T-helper 1 cell treated with Interleukin-12 subunit alpha and Interleukin-12 subunit beta and Interleukin-4 antibody, amounts not matched to agents 30 ng/mL and 1 ng/mL, for 36 hours (primary cell): Measurements from ENCODE around the gene CDK9. TPM values are rescaled to one million over a fixed set of nuclear protein-coding genes. Genes with fewer than 3 reads are reported as not detected.
"Not testable (repeated sequence)": the region's sequence is repeated elsewhere in the genome, so short reads cannot be mapped to it uniquely, and the experiment has no call there.

Experiments used
- intact Hi-C: fragments of 100-400 bp; cut with micrococcal nuclease; formaldehyde crosslinking; loops from one replicate; pipeline ENCODE4 v1.15.1; 2024
- total RNA-seq: library from RNA; stranded (reverse); gene quantifications from 2 replicates; pipeline ENCODE4 v1.2.3, GENCODE V29; 2022

CDK9 gene
- 111 and 113 TPM in 2 replicates for total RNA-seq

DNA sequence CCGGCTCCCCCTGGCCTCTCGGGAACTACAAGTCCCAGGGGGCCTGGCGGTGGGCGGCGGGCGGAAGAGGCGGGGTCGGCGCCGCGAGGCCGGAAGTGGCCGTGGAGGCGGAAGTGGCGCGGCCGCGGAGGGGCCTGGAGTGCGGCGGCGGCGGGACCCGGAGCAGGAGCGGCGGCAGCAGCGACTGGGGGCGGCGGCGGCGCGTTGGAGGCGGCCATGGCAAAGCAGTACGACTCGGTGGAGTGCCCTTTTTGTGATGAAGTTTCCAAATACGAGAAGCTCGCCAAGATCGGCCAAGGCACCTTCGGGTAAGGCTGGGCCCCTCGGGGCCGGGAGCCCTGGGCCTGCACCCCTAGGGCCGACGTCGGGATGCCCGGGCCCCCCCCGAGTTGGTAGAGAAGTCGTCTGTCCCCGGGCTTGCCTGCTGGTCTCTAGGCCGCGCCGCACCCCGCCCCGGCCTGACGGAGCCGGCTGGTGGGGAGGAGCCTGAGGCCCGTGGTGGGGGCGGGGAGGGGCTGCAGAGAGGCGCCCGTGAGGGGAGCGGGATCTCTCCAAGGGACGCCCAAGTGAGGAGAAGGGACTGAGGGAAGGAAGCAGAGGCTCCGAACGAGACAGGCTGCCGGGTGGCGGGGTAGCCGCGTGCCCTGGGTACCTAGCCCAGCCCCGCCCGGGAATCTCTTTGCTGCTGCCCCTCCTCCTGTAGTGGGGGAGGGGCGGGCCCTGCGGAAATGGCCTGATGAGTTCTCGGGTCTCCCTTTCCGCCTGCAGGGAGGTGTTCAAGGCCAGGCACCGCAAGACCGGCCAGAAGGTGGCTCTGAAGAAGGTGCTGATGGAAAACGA is at the start of gene CDK9:
CDK9 (plus strand) TSS at position 102 of the 840 bp plus-strand sequence; CDS start at position 217, 115 bp downstream.
- intact Hi-C loops: loop anchor here (1.0 to 5.0 kb wide), 14 partner anchors 10 to 1251 kb away; partner anchors contain the start of genes FPGS, KYAT1, LRRC8A and MIGA2

DNA sequence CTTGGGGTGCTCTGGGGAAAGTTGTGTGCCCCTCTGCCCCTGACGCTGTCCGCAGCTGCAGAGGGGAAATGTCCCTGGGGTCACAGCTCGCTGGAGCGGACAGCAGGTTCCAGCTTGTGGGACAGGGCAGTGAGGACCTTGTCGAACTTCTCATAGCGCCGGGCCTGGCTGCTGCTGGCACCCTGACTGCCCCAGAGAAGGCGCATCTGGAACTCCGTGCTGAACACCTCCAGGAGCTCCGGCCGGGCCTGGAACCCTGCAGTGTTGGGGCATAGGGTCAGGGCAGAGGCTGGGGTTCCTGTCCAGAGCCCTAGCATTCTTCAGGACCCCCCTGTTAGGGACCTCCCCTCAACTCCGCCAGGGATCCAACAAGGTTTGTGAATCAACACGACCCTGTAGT is 47.2 kb upstream of the CDK9 start:
- intact Hi-C loops: no loop called here

DNA sequence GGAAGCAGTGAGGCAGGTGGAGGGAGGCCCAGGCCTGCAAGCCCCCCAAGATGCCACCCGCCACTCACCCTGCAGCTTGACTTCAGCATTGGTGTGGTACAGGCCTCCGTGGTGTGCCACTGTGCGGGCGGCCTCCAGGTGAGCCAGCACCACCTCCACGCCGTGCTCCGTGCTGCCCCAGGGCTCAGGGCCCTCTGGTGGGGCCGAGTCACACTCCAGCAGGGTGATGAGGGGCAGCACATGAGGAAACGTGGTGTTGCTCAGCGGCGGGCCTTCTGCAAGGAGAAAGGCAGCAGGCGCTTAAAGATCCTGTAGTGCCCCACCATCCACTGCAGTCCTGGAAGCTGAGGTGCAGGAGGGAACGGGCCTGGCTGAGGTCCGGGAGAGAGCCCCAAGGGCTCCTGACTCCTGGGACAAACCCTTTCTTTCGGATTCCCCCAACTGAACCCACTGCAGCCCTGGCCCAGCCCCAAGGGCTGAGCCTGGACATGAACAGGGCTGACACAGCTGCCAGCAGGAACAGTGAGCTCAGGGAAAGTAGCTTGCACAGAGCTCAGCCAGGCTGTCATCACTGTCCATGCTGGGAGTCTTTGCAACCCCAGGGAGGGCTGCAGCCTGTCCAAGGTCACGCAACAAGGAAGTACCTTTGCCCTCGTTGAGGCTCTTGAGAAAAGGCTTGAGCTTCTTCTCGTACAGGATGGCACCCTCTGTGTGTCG is 46.1 kb upstream of the CDK9 start:
- intact Hi-C loops: no loop called here

DNA sequence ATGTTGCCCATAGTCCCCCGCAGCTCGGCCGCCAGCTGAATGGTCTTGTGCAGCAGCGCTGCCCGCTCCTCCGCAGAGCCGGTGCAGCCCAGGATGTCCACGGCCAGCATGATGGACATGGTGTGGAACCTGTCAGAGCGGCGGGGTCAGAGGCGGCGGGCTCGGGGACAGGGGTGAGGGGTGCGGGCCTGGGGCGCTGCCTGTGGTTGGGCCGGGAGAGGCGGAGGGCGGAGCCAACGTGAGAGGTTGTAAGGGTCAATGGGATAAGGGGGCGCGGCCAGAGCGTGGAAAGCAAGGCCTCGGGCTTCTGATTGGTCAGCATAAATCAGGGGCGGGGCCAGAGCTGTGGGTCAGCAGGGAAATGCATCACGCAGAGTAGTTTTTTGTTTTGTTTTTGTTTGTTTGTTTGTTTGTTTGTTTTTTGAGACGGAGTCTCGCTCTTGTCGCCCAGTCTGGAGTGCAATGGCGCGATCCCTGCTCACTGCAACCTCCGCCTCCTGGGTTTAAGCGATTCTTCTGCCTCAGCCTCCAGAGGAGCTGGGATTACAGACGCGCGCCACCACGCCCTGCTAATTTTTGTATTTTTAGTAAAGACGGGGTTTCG is 43.9 kb upstream of the CDK9 start:
- intact Hi-C loops: no loop called here

- intact Hi-C loops: no loop called here
Measured at GRCh38 chr9:127742435-127743088, 43.3 kb upstream of the CDK9 start.

GRCh38 chr9:127744398-127745110 is 41.3 kb upstream of the CDK9 start:
- intact Hi-C loops: no loop called here

- intact Hi-C loops: no loop called here
Measured at GRCh38 chr9:127746959-127747569, 38.8 kb upstream of the CDK9 start.

DNA sequence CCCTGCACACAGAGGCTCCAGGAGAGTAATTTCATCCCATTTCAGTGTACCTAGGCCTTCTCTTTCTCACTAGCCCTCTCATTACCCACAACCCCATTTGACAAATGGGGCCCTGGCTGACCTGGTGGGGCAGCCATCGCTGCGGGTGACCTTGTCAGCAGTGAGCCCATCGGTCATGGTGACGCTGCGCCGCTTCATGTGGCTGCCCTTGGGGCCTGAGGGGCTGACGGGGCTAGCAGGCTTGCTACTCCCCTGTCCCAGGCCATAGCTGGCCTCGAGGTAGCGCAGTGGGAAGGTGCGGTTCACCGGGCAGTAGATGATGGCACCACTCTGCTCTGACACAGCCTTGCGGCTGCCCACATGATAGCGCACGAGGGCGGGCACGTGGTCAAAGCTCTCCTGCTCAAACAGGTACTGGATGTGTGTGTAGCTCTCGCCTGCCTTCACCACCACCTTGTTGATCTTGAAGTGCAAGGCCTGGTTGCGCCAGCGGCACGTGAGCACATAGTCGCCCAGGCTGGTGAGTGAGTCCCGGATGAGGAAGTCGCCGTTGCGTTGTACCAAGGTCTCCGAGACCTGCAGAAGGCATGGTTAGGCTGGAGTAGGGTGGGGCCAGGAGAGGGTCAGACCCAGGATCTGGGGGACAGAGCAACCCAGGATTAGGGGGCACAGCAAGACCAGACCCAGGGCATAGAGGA is 36.6 kb upstream of the CDK9 start:
- intact Hi-C loops: no loop called here

- intact Hi-C loops: no loop called here
Measured at GRCh38 chr9:127751269-127752054, 34.4 kb upstream of the CDK9 start.

GRCh38 chr9:127753148-127753547 is 32.7 kb upstream of the CDK9 start:
- intact Hi-C loops: no loop called here

DNA sequence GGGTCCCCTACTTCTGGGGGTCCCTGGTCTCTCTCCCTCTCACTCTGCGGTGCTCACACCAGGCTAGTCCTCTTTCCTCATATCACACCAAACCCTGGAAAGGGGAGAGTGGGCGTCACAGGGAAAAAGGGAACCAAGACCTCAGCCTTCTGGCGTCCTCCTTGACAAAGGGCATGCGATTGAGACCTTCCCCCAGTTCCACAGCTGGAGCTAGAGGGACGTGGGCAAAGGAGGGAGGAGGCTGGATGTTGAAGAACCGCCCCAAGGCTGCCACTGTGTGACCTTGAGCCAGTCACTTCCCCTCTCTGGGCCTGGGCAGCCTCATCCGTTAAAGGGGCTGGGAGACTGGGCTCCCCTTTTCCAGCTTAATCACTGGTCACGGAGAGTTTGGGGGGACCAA is 32.2 kb upstream of the CDK9 start:
- intact Hi-C loops: no loop called here

GRCh38 chr9:127754099-127755060 is 31.5 kb upstream of the CDK9 start:
- intact Hi-C loops: no loop called here

GRCh38 chr9:127755061-127756060 is 30.5 kb upstream of the CDK9 start:
- intact Hi-C loops: no loop called here

DNA sequence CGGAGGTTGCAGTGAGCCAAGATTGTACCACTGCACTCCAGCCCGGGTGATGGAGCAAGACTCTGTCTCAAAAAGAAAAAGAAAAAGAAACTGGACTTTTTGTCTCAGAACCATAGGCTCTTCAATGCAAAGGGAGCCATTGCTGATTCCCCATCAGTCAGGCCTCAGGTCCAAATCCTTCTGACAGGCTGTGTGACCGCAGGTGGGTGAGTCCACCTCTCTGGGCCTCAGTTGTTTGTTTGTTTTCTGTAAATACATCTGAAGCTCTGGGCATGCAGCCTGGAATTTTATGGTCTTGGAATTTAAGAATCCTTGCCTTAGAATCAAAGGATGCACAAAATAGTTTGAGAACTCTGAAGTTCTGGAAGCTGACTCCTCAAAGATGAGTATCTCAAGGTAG is 29.6 kb upstream of the CDK9 start:
- intact Hi-C loops: no loop called here

GRCh38 chr9:127756776-127757175 is 29.1 kb upstream of the CDK9 start:
- intact Hi-C loops: not testable (repeated sequence)

DNA sequence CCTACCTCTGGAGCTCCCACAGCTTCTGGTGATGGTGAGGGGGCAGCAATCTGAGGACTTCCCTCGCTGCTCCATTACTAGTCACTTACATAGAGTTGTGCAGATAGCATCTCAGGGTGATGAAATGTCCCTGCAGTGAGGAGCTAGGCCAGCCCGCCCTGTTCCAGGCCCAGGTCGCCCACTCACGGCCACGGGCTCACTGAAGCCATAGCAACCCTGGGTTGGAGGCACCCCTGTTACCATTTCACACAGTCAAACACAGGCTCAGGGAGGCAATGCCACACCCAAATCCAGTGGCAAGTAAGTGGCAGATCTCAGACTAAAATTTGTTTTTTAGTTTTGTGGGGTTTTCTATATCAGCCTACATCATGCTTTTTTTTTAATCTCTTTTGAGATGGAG is 27.0 kb upstream of the CDK9 start:
- intact Hi-C loops: no loop called here

- intact Hi-C loops: no loop called here
Measured at GRCh38 chr9:127761061-127761460, 24.8 kb upstream of the CDK9 start.
